Cerebellar cortex (tissue), 1 donor: ENCODE results near the gene RUSC2.
"Not testable (repeated sequence)": the region's sequence is repeated elsewhere in the genome, so short reads cannot be mapped to it uniquely, and the experiment has no call there.

Source experiments
- DNase-seq: peaks from one replicate; pipeline ENCODE4 v3.0.0-alpha.2; 2015; ENCODE audit warnings: low spot score

The RUSC2 gene

GRCh38 chr9:35495984-35496383, 6.1 kb downstream of the RUSC2 start:
- no peak for DNase-seq

GRCh38 chr9:35498245-35498644, 8.3 kb downstream of the RUSC2 start:
- not testable (repeated sequence) for DNase-seq

- DNase-seq: no peak
Measured at GRCh38 chr9:35499029-35499700, 9.3 kb downstream of the RUSC2 start.

- DNase-seq: no peak
Measured at GRCh38 chr9:35499701-35500030, 9.8 kb downstream of the RUSC2 start.

- DNase-seq: no peak
Measured at GRCh38 chr9:35500130-35500748, 10.3 kb downstream of the RUSC2 start.

- no peak for DNase-seq
Measured at GRCh38 chr9:35501946-35502345, 12.0 kb downstream of the RUSC2 start.

GRCh38 chr9:35506359-35506758, 16.4 kb downstream of the RUSC2 start:
- no peak for DNase-seq

GRCh38 chr9:35508069-35508468, 18.2 kb downstream of the RUSC2 start:
- no peak for DNase-seq

GRCh38 chr9:35510383-35510753, 20.5 kb downstream of the RUSC2 start:
- DNase-seq: no peak

- DNase-seq: peak; percentile 79
Measured at GRCh38 chr9:35510754-35511428, 21.0 kb downstream of the RUSC2 start.

- no peak for DNase-seq
Measured at GRCh38 chr9:35511453-35511852, 21.5 kb downstream of the RUSC2 start.

- DNase-seq: no peak
Measured at GRCh38 chr9:35515766-35516165, 25.9 kb downstream of the RUSC2 start.

- peak; percentile 48 for DNase-seq
Measured at GRCh38 chr9:35516479-35516878, 26.6 kb downstream of the RUSC2 start.

- DNase-seq: peak; percentile 54
Measured at GRCh38 chr9:35517131-35517530, 27.2 kb downstream of the RUSC2 start.

GRCh38 chr9:35517552-35518224, 27.8 kb downstream of the RUSC2 start:
- DNase-seq: peak; percentile 17

- peak; percentile 79 for DNase-seq
Measured at GRCh38 chr9:35518225-35518821, 28.4 kb downstream of the RUSC2 start.

- peak; percentile 51 for DNase-seq
Measured at GRCh38 chr9:35518981-35519679, 29.2 kb downstream of the RUSC2 start.

- peak; percentile 15 for DNase-seq
Measured at GRCh38 chr9:35519692-35520363, 29.9 kb downstream of the RUSC2 start.

- DNase-seq: peak; percentile 34
Measured at GRCh38 chr9:35520364-35520710, 30.4 kb downstream of the RUSC2 start.

GRCh38 chr9:35521708-35522107, 31.8 kb downstream of the RUSC2 start:
- DNase-seq: peak; percentile 66

- DNase-seq: peak; percentile 43
Measured at GRCh38 chr9:35522187-35522586, 32.3 kb downstream of the RUSC2 start.
